GM21723 (cell line): Measurements from ENCODE around the gene IPO11.

Experiments
- ATAC-seq: cut with Tn5 transposase; IDR thresholded peaks from one replicate; pipeline ENCODE4 v1.9.1; 2021; ENCODE audit warnings: mild to moderate bottlenecking, moderate library complexity; ENCODE audit not compliant: unreplicated experiment

The IPO11 gene

GRCh38 chr5:62568800-62569432 lies 156.4 kb downstream of the IPO11 start:
- ATAC-seq: no peak

GRCh38 chr5:62569470-62569869 lies 156.9 kb downstream of the IPO11 start:
- no peak for ATAC-seq

GRCh38 chr5:62572918-62573514 lies 160.5 kb downstream of the IPO11 start:
- ATAC-seq: no peak

GRCh38 chr5:62574599-62574998 lies 162.0 kb downstream of the IPO11 start:
- ATAC-seq: peak; percentile 52

GRCh38 chr5:62575066-62575465 lies 162.5 kb downstream of the IPO11 start:
- no peak for ATAC-seq

GRCh38 chr5:62575489-62575888 lies 162.9 kb downstream of the IPO11 start:
- no peak for ATAC-seq

GRCh38 chr5:62576570-62577170 lies 164.1 kb downstream of the IPO11 start:
- ATAC-seq: no peak

GRCh38 chr5:62577488-62577887 lies 164.9 kb downstream of the IPO11 start:
- no peak for ATAC-seq

- peak; percentile 87 for ATAC-seq
These were observed 166.0 kb downstream of the IPO11 start, which contains the start of gene LRRC70 for GRCh38 chr5:62578540-62578939. Gene LRRC70, plus strand, starts transcription at chr5:62578819. Its CDS starts 620 bp downstream, at chr5:62579439.

- ATAC-seq: no peak
These were observed 167.2 kb downstream of the IPO11 start for GRCh38 chr5:62579761-62580160.

GRCh38 chr5:62581836-62582597 lies 169.5 kb downstream of the IPO11 start:
- no peak for ATAC-seq

GRCh38 chr5:62584391-62584790 lies 171.8 kb downstream of the IPO11 start:
- ATAC-seq: no peak

- no peak for ATAC-seq
These were observed 172.7 kb downstream of the IPO11 start for GRCh38 chr5:62585306-62585705.

- no peak for ATAC-seq
These were observed 173.2 kb downstream of the IPO11 start for GRCh38 chr5:62585751-62586150.

- no peak for ATAC-seq
These were observed 175.2 kb downstream of the IPO11 start for GRCh38 chr5:62587737-62588136.

- ATAC-seq: no peak
These were observed 176.1 kb downstream of the IPO11 start for GRCh38 chr5:62588668-62589067.

- ATAC-seq: no peak
These were observed 176.9 kb downstream of the IPO11 start for GRCh38 chr5:62589504-62589903.

GRCh38 chr5:62590387-62590786 lies 177.8 kb downstream of the IPO11 start:
- ATAC-seq: no peak

- no peak for ATAC-seq
These were observed 180.0 kb downstream of the IPO11 start for GRCh38 chr5:62592558-62592957.

- no peak for ATAC-seq
These were observed 180.8 kb downstream of the IPO11 start for GRCh38 chr5:62593331-62593730.

GRCh38 chr5:62594364-62594984 lies 181.9 kb downstream of the IPO11 start:
- no peak for ATAC-seq
